ENCODE results near the gene PLPP3.

Gene PLPP3

GRCh38 chr1:56477164-56478111, 101.9 kb downstream of the PLPP3 start:
- TF ChIP-seq, protein P1, sequence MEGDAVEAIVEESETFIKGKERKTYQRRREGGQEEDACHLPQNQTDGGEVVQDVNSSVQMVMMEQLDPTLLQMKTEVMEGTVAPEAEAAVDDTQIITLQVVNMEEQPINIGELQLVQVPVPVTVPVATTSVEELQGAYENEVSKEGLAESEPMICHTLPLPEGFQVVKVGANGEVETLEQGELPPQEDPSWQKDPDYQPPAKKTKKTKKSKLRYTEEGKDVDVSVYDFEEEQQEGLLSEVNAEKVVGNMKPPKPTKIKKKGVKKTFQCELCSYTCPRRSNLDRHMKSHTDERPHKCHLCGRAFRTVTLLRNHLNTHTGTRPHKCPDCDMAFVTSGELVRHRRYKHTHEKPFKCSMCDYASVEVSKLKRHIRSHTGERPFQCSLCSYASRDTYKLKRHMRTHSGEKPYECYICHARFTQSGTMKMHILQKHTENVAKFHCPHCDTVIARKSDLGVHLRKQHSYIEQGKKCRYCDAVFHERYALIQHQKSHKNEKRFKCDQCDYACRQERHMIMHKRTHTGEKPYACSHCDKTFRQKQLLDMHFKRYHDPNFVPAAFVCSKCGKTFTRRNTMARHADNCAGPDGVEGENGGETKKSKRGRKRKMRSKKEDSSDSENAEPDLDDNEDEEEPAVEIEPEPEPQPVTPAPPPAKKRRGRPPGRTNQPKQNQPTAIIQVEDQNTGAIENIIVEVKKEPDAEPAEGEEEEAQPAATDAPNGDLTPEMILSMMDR (IDR thresholded peaks at IDR 0.05; ENCODE audit: insufficient read depth, low read depth, low read length, missing control alignments): no peak
- H3K4me3 ChIP-seq (ENCODE audit: low read length): peak overlapping the region; percentile 18
- DNase-seq (ENCODE audit: low read depth): no peak

- H3K4me3 ChIP-seq (ENCODE audit: low read length): no peak overlapping the region
- DNase-seq (ENCODE audit: low read depth): no peak
- TF ChIP-seq, protein P1 (IDR thresholded peaks at IDR 0.05; ENCODE audit: insufficient read depth, low read depth, low read length, missing control alignments): no peak
These were observed 105.6 kb downstream of the PLPP3 start for GRCh38 chr1:56473582-56474270.

- DNase-seq (ENCODE audit: low read depth): no peak
- H3K4me3 ChIP-seq (ENCODE audit: low read length): no peak overlapping the region
- TF ChIP-seq, protein P1 (IDR thresholded peaks at IDR 0.05; ENCODE audit: insufficient read depth, low read depth, low read length, missing control alignments): no peak
These were observed 106.5 kb downstream of the PLPP3 start for GRCh38 chr1:56472860-56473259.

- no peak overlapping the region for H3K4me3 ChIP-seq (ENCODE audit: low read length)
- DNase-seq (ENCODE audit: low read depth): peak; percentile 70
- TF ChIP-seq, protein P1 (IDR thresholded peaks at IDR 0.05; ENCODE audit: insufficient read depth, low read depth, low read length, missing control alignments): no peak
These were observed 109.6 kb downstream of the PLPP3 start for GRCh38 chr1:56469640-56470371.

- no peak for DNase-seq (ENCODE audit: low read depth)
- TF ChIP-seq, protein P1 (IDR thresholded peaks at IDR 0.05; ENCODE audit: insufficient read depth, low read depth, low read length, missing control alignments): no peak
These were observed 110.8 kb downstream of the PLPP3 start for GRCh38 chr1:56468518-56468917.

GRCh38 chr1:56466538-56466937, 112.8 kb downstream of the PLPP3 start:
- H3K4me3 ChIP-seq (ENCODE audit: low read length): no peak overlapping the region
- TF ChIP-seq, protein P1 (IDR thresholded peaks at IDR 0.05; ENCODE audit: insufficient read depth, low read depth, low read length, missing control alignments): no peak
- DNase-seq (ENCODE audit: low read depth): no peak

More at GRCh38 chr1:56468518-56468917, 110.8 kb downstream of the PLPP3 start:
- no peak overlapping the region for H3K4me3 ChIP-seq (ENCODE audit: low read length)

Measured in epithelial cell of esophagus (primary cell).